CD4-positive, alpha-beta T cell treated with Interleukin-15 for 1 hour (primary cell): Measurements from ENCODE around the gene AGBL2.
"Not testable (repeated sequence)": the region's sequence is repeated elsewhere in the genome, so short reads cannot be mapped to it uniquely, and the experiment has no call there.

Experiments used
- DNase-seq: peaks from one replicate; pipeline ENCODE4 v3.0.0-alpha.2; 2020

The AGBL2 gene

DNA sequence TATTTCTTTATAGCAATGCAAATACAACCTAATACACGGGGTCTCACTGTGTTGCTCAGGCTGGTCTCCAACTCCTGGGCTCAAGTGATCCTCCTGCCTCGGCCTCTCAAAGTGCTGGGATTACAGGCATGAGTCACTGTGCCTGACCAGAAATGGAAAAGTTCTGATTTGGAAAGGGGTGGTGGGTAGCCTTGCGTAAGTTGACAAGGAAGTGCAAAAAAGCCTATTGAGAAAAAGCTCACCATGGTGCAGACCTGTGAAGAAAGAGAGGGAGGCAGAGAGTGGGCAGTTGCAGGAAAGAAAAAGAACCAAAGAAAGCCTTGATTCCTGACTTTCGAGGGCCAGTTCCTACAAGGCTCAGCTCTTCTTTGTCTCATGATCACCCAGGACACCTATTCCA lies 27.1 kb downstream of the AGBL2 start:
- no peak for DNase-seq

DNA sequence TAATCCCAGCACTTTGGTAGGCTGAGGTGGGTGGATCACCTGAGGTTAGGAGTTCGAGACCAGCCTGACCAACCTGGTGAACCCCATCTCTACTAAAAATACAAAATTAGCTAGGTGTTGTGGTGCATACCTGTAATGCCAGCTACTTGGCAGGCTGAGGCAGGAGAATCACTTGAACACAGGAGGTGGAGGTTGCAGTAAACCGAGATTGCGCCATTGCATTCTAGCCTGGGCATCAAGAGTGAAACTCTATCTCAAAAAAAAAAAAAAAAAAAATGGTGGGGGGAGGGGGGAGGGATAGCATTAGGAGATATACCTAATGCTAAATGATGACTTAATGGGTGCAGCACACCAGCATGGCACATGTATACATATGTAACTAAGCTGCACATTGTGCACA lies 28.5 kb downstream of the AGBL2 start:
- DNase-seq, result not testable (repeated sequence)

DNA sequence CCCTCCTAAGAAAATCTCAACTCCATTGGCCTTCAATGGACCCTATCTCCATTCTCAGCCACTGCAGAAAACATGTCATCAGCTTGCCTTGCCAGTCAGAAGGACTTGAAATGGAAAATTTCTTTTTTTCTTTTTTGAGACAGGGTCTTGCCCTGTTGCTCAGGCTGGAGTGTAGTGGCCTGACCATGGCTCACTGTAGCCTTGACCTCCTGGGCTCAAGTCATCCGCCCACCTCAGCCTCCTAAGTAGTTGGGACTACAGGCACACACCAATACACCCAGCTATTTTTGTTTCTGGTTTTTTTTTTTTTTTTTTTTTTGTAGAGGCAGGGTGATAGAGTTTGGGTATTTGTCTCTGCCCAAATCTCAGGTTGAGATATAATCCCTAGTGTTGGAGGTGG lies 29.0 kb downstream of the AGBL2 start:
- DNase-seq, result no peak

DNA sequence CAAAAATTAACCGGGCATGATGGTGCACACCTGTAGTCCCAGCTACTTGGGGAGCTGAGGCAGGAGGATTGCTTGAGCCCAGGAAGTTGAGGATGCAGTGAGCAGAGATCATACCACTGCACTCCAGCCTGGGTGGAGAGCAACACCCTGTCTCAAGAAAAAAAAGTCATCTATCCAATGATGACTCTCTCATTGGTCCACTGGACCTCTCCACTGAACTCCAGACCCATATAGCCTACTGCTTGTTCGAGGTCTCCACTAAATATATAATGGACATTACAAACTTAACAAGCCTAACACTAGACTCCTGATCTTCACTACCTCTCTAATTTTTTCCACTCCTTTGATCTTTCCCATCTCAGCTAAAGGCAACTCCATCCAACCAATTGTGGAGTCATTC lies 39.3 kb downstream of the AGBL2 start:
- DNase-seq, result no peak

DNA sequence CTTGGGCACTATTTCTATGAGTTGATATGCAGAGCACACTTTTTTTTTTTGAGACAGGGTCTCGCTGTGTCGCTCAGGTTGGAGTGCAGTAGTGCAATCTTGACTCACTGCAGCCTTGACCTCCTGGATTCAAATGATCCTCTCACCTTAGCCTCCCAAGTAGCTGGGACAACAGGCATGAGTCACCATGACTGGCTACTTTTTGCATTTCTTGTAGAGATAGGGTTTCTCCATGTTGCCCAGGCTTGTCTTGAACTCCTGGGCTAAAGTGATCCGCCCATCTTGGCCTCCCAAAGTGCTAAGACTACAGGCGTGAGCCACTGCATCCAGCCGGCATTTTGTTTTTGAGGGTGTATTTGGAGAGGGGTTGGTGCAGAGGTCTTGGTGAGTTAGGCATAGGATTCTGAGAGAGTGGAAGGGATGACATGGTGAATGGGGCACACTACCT lies 42.9 kb downstream of the AGBL2 start:
- no peak for DNase-seq

DNA sequence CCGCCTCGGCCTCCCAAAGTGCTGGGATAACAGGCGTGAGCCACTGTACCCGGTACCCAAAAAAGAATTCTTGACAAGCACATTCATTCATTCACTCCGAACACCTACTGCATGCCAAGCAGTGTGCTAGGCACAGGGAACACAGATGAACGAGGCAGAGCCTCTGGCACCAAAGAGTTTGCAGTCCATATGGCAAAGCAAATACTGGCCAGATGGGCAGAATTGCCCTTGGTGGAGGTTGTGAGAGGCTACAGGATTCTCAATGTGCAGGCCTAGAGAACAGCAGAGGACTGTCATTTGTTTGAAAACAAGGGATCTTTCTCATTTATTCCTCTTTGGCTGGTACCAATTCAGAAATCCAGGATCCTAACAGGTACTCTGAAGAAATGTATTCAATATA lies 45.3 kb downstream of the AGBL2 start:
- DNase-seq, result no peak

DNA sequence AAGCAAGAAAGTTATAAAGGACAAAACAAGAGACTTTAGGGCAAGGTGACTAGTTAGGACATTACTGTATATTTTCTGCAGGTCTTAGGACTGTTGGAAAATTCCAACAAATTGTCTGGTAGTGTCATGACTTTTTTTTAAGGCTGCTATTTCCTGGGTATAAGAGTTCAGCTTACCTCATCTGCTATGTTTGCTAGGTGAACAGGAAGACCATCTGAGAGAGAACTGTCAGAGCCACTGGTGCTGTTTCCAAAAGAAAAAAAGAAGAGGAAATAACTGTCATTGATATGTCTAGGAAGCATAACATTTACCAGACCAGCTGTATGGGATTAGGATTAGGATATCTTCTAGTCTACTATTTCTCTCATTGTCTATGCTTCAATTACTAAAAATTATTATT lies 46.5 kb downstream of the AGBL2 start:
- no peak for DNase-seq

DNA sequence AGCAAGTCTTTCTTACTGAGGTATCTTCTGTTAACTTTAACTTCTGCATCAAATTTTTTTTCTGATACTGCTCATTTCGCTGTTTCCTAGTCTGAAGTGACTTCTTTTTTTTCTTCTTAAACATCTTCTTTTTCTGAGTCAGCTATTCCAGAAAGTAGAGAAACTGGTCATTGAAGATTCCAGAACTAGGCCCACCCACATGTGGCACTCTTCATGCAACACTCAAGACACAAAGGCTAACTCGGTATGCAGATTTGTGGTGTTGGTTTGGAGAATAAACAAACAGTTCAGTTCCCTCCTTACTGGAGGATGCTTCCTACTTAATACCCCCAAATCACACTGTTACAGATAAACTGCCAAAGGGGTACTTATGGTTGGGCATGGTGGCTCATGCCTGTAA lies 47.6 kb downstream of the AGBL2 start:
- no peak for DNase-seq

DNA sequence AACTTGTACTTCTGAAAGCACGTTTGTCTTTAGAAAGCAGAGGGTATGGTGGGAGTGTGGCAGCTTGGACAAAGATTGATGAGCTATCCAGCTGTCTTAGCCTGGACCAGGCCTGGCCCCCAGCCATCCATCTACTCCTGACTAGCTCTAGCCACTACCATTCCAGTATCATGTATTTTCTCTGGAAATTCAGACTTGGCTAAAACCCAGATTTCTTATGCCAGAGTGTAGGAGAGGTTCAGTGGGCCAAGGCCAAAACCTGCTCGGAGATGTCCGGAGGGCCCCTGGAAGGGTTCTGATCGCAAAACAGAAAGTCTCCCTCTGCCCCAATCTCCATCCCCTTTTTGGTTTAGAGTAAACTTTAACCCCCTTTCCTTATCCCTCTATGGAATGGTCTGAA lies 48.0 kb downstream of the AGBL2 start:
- no peak for DNase-seq

DNA sequence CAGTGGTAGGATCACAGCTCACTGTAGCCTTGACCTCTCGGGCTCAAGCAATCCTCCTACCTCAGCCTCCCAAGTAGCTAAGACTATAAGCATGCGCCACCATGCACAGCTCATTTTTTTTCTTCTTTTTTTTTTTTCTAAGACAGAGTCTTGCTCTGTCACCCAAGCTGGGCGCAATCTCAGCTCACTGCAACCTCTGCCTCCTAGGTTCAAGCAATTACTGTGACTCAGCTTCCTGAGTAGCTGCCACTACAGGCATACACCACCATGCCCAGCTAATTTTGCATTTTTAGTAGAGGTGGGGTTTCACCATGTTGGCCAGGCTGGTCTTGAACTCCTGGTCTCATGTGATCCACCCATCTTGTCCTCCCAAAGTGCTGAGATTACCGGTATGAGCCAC lies 50.2 kb downstream of the AGBL2 start:
- not testable (repeated sequence) for DNase-seq

DNA sequence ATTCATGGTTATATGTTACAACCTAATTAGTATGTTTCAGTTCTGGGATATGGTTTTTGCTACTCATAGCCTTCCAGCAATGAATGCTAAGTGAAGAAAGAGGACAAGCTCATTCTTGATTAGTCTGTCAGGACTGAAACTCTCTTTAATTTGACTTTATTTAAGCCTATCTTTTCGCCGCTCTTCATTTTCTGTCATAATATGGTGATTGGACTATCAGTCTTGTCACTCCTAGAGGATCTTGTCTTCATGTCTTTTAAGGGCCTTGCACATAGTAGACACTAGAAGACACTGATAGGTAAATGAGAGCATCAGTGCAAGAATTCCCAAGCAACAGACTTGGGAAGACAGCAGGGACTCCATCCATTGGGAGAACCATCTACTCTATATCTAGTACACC lies 53.9 kb downstream of the AGBL2 start:
- no peak for DNase-seq

DNA sequence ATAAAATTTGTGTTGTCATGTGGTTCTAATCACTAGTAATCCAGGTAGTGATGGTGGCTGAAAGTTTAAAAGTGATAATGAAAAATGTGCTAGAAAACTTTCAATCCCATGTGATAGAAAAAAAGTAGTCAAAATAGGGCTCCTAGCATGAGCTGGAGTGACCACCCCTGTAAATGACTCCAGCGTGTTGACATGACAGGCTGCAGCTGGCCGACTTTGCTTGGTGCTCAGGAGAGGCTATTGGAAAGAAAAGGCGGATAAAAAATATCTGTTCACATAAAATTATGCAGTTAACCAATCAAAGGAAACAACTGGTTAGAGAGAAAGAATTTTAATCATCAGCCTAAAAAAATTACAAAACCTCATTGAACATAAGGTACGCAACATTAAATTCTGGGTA lies 55.9 kb downstream of the AGBL2 start:
- DNase-seq, result no peak

DNA sequence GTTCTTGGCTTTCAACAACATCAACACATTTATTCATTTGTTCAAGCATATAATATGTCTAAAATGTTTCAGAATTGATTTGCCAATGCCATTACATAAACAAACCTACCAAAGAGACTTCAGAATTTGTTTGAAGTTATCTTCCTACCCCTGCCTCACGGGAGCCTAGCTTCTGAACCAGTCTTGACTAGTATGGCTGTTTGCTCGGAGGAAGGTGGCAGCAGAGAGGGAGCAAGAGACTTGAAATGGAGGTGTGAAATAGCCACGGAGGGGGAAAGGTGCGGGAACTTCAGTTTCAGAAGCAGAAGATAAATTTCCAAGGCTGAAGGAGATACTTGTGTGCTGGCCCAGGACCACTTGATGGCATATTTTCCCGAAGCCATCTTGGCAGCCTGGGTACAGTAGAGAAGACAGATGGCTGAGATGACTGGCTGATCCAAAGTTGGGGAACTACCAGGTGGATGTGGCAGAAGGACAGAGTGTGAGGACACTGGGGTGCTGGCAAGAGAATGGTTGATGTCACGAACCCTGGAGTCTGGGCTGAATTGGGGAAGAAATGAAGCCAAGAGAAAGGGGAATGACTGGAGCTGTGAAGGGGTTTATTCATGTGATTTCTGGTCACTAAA lies 58.8 kb downstream of the AGBL2 start:
- no peak for DNase-seq

DNA sequence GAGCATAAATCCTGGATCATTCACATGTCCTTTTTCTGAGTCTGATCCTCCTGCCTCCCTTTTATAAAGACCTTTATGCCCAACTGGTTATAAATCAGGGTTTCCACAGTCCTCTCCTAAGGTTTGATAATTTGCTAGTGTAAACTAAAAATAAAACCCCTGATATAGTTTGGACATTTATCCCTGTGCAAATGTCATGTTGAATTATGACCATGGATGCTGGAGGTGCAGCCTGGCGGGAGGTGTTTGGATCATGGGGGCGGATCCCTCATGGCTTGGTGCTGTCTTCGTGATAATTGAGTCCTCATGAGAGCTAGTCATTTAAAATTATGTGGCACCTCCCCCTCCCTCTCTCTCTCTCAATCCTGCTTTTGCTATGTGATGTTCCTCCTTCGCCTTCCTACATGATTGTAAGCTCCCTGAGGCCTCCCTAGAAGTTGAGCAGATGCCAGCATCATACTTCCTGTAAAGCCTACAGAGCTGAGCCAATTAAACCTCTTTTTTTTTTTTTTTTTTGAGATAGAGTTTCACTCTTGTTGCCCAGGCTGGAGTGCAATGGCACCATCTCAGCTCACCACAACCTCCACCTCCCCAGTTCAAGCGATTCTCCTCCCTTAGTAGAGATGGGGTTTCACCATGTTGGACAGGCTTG lies 63.2 kb downstream of the AGBL2 start:
- DNase-seq, result no peak

DNA sequence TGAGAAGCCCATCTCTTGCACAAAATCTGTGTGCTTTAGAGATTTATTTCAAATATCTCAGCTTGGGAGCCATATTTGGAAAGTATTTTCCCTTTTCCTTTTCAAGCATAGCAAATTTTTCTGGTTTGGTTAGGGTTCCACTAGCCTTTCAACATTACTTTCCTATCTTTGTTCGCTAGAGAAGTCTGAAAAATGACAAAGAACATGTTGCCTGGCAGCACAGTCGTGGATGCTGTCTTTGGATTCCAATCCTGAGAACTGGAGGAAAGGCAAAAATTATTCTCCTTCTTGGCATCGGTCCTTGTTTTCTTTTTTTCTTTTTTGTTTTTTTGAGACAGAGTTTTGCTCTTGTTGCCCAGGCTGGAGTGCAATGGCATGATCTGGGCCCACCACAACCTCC lies 65.9 kb downstream of the AGBL2 start:
- no peak for DNase-seq

DNA sequence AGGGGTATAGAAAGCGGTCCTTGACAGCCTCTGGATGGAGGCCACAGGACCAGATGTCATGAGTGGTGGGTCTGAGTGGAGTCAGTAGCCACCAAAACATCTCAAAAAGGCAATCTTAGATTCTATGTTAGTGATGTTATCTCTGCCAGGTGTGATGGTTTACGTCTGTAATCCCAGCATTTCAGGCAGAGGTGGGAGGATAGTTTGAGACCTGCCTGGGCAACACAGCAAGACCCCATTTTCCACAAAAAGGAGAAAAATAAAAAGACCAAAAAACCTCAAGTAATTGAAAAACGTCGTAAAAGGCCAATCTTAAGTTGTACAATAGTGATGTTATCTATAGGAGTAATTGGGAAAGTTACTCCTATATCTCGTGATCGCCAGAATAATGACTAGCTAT lies 69.2 kb downstream of the AGBL2 start:
- no peak for DNase-seq

DNA sequence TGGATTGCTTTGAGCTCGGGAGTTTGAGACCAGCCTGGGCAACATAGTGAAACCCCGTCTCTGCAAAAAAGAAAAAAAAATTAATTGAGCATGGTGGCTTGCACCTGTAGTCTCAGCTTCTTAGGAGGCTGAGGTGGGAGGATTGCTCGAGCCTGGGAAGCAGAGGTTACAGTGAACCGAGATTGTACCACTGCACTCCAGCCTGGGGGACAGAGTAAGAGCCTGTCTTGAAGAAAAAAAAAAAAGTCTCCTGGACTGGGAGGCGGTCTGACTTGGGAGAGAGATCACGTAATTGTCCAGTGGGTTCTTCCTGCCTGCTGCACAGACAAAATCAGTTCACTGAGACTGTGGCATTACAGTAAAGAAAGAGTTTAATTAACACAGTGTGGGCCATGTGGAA lies 69.7 kb downstream of the AGBL2 start:
- DNase-seq, result no peak

DNA sequence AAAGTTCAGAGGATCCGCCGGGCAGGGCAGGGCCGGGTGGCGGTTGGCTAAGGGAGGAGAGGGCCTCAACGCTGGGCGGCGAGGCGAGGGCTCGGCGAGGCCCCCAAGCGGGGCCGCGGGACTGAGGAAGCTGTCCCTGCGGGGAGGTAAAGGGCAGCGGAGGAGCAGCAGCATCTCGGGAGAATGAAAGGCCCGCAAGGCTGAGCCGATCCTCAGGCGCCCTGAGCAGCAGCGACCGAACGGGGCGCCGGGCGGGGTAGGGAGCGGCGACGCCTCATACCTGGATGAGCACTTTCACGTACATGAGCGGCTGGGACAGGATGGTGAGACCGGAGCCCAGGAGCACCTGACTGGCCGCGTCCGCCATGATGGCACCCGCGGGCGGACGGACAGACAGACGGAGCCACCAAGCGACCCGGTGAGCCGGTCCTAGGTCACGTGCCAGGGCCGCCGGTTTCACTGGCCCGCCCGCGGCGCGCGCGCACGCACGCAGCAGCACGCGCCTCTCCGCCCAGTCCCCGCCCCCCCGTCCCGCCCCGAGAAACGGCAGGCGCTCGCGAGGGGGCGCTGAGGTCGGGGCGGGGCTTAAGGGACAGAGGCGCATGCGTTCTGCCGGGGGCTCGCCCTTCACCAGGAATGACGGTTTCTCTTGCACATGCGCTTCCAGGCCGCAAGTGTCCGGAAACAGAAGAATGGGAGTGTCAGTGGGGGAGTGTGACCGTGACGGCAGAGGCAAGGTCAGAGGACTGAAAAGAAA lies 72.9 kb downstream of the AGBL2 start, which contains the start of gene MTCH2:
MTCH2 (minus strand) TSS at position 461 of the 757 bp plus-strand sequence; CDS start at position 367, 94 bp downstream.
- peak; percentile 96 for DNase-seq

DNA sequence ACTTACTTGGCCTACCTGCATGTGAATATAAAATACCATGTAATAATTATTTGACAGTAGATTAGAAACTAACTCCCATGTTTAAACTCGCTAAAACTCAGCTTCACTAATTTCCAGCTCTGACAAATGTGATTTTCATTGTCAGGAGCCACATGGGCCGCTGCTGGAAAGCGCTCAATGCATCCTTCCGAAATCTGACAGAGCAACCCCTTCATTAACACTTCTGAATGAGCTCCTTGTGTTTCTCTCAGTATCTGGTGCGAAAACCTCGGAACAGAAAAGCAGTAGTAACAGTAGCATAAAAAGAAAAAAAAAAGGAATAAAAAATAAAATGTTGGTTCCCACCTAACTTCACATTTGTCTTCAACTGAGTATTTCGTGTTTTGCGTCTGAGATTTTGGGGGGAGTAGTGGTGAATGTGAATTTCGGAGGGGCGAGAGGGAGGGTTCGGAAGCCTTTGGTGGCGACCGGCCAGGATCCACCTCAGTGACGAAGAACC lies 73.5 kb downstream of the AGBL2 start:
- no peak for DNase-seq

DNA sequence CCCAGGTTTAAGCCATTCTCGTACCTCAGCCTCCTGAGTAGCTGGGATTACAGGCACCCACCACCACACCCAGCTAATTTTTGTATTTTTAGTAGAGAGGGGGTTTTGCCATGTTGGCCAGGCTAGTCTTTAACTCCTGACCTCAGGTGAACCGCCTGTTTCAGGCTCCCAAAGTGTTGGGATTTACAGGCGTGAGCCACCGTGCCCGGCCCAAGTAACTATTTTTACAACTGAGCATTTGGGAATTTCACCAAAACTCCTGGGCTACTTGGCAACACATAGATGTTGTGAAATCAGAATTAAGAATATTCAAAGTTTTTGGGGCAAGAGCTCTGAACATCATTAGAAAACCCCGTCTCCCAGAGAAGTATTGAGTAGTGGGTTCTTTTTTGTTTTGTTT lies 74.7 kb downstream of the AGBL2 start:
- DNase-seq, result not testable (repeated sequence)

DNA sequence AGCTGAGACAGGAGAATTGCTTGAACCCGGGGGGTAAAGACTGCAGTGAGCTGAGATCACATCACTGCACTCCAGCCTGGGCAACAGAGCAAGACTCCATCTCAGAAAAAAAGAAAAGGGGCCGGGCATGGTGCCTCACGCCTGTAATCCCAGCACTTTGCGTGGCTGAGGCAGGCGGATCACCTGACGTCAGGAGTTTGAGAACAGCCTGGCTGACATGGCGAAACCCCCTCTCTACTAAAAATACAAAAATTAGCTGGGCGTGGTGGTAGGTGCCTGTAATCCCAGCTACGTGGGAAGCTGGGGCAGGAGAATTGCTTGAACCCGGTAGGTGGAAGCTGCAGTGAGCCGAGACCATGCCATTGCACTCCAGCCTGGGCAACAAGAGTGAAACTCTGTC lies 78.8 kb downstream of the AGBL2 start:
- not testable (repeated sequence) for DNase-seq

DNA sequence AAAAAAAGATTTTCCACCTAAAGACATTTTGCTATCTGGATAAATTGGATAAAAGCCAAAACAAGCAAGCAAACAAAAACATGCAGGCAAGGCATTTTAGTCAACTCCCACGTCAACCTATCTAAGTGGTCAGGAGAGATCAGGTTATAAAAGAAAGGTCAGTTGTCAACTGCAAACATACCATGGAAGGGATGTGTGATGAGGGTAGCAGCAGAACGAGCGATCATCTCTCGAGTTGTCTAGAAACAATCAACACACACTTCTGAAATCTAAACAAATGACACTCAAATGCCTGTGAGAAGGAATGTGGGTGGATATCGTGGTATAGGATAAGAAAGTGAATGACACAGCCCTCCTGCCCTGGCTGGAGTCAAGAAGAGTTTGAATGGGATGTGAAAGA lies 83.7 kb downstream of the AGBL2 start:
- no peak for DNase-seq

DNA sequence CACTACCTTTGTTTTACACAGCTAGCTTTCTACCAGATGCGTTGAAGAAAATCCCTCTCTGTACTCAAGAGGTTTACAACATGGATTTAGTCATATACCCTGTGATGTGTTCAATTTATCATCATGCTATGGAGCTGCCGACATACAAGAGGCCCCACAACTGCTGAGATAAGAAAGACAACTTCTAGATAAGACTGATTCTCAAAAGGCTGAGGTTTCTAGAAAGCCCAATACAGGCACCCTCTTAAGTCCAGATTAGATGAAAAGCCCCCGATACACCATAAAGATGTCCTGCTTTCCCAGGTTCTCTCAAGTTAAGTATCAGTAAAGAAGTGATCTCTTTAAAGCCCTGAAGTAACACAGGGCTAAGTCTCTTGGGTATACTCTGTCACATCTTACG lies 87.1 kb downstream of the AGBL2 start:
- no peak for DNase-seq

DNA sequence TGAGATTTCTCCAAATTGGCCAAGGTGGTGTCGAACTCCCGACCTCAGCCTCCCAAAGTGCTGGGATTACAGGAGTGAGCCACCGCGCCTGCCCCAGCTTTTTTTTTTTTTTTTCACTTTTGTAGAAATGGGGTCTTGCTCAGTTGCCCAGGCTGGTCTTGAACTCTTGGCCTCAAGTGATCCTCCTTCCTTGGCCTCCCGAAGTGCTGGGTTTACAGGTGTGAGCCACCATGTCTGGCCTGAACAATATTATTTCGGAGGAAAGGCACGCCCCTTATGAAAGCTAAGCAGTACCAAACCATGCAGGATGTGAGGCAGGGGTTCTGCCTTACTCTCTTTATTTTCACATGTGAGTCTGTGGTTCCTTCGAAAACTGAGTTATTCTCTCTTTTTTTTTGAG lies 88.9 kb downstream of the AGBL2 start:
- DNase-seq, result no peak
